Measurements from ENCODE around the gene KLHL29.

KLHL29 gene

DNA sequence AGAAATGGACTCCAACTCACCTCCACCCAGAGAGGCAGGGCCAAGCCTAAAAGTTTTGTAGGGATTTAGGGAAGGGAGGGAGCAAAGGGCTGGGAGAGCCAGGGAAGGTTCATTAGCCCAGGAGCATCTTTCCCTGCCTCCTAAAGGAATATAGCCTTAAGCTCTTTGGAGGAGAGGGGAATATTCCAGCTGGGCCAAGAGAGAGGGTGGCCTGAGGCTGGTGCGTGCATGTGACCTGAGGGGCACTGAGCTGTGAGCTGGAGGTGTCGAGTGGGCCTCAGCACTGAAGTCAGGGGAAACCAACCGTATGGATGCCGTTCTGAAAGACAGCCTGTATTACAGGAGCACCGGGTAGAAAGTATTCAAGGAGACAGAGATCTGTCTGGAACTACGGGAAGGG lies 112.6 kb downstream of the KLHL29 start:
- DNase-seq: no peak

DNA sequence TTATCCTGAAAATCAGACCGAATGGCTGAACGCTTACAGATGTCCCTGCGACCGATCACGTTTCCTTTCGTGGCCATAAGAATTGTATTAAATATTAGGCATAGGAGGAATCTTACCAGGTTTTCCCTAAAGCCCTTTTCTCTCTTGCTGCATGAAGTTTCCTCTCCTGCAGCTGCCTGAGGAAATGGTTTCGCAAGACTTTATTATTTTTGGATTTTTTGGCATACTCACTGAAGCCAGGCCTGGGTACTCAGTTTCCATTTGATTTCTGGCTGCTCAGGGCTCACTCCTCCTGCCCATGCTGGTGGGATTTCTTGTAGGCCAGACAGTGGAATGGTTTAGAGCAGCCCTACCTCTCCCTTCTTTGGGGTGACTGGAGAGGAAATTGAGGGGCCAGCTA lies 114.0 kb downstream of the KLHL29 start:
- DNase-seq: no peak

DNA sequence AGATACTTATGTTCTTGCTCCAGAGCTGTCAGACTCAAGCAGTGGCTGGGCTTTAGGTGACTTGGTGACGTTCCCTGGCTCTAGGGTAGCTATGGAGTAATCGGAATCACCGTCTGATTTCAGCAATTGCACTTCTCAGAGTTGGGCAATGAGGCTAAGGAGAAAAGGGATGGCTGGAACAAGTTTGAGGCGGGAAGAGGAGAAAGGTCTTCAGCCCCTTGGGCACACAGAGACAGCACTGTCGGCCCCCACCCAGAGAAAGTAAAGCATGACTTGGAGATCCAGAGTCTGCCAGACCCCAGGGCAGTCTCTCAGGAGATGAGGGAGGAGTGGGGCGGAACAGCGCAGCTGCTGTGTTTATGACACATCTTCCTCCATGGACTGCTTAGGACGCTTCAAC lies 114.5 kb downstream of the KLHL29 start:
- DNase-seq: no peak

DNA sequence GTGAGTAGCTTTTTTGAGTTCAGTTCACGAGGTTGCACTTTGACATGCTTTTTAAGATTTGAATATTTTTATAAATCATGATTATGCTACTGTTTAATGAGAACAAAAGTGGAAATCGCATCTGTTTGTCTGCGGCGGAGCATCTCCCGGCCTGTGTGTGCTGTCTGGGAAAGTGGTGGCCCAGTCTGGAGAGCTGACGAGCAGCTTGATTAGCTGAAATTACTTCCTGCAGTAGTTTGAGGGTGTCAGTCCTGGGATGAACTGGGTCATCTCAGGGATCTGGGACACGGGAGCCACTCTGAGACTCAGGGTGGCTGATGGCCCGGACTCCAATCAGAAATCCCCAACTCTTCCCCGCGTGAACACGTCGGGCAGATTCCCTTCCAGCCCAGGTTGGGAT lies 115.9 kb downstream of the KLHL29 start:
- DNase-seq: no peak

DNA sequence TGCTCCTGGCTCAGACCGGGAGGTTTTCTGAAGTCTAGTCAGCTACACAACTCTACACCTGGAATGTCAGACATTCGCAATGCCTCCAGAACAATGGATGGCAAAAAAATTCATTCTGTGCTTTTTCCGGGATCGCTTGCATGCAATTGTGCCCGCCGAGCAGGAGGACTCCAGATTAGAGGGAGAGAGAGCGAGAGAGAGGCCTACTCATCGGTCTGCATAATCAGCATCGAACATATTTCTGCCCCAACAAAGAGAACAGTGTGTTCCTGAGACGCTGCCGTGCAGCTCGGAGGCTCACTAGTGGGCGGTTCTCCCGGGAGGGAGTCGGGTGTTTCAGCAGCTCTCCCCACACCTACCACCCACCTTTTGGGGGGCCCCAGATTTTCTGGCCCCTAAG lies 117.1 kb downstream of the KLHL29 start:
- DNase-seq: no peak

DNA sequence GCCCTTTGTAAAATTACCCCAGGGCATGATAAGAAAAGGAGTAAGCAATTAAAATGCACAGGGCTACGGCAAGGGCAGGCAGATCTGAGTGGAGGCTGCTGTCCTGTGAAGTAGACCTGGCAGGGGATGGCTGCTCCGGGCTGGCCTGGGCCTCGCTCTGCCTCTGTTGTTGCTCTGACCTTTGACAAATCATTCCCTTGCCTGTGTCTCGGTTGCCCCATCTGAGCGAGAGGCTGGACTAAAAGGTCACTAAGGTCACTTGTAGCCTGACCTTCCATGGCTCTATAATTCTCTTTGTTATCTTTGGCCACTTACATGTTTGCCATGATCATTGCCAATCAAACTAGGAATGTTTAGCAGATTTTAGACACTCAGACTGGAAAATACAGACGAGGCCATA lies 118.1 kb downstream of the KLHL29 start:
- DNase-seq: no peak

DNA sequence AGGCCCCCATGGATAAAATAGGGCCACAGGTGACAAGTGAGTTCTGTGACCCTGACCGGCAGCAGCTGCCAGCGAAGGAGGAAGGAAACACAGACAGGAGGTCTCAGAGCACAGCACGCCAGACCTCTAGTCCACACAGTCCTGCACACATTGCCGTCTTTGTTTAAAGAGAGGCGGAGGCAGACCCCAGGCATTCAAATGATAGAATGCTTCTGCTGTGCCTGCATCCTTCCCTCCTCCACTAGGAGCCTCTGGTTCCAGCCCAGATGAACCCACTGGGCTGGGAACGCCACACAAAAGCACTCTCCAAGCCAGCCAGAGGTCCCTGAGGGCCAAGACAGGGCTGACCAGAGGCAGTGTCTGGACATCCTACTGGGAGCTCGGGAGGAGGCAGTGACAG lies 118.7 kb downstream of the KLHL29 start:
- DNase-seq: no peak

DNA sequence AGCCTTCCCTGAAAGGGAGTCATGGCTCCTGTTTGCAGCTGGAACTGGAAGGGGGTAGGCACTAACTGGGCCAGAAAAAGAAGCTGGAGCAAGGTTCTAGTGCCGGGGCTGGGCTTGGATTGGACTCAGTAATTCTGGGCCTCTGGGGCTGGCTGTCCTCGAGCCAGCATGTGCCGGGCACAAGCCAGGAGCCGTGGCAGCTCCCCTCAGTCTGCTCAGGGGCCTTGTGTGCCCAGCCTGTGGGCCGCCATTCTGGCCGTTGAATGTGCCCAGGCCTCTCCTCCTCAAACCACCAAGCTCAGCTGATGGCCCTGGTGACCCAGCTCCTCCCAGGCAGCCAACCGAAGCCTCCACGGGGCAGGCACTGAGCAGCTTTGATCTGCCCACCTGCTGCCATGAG lies 119.6 kb downstream of the KLHL29 start:
- no peak for DNase-seq

DNA sequence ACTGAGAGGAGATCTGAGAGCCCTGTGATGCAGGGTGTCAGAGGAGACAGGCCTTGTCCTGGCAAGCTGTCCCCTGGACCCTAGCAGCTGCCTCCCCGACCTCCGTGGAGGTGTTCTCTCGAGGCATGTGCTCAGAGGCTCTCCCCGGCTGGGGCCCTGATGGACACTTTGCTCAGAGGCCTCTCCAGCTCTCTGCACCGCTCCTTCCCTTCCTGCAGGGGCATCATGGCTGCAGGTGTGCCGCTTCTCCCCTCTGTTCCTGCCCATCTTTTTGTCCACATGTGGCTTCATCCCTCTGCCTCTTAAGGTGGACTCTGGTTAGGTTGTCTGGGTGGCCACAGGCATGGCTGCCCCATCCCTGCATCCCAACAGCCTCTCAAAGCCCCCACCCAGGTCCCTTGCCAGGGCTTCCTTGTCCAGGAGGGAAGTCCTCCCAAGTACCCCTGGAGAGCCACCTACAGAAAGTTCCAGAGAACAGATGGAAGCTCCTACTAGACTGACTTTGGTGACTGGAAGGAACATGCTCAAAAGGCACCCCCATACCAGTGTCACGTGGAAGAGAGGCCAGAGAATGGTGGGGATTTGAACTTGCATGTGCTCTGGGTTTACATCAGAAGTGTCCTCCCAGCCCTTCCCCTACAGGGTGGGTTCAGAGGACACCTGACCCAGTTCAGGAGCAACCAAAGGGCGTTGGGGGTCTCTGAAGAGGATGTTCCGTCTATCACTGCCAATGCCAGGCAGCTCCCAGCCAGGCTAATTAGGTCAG lies 120.4 kb downstream of the KLHL29 start:
- DNase-seq: no peak

DNA sequence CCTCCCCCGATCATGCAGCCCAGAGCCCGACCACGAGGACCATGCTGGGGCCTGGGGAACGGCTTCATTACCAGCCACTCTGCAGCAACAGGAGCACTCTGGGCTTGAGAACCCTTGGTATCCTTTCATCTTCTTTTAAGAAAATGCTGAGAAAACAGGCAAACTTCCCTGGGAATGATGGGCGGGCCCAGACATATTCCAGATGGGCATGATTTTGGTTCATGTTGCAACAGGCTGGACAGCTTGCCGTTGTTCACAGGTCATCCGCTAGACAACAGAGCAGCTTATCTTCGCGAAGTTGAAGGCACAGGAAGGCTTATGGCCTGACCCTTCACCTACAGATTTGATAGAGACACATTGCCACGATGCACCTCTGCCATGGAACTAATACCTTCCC lies 121.0 kb downstream of the KLHL29 start:
- no peak for DNase-seq

DNA sequence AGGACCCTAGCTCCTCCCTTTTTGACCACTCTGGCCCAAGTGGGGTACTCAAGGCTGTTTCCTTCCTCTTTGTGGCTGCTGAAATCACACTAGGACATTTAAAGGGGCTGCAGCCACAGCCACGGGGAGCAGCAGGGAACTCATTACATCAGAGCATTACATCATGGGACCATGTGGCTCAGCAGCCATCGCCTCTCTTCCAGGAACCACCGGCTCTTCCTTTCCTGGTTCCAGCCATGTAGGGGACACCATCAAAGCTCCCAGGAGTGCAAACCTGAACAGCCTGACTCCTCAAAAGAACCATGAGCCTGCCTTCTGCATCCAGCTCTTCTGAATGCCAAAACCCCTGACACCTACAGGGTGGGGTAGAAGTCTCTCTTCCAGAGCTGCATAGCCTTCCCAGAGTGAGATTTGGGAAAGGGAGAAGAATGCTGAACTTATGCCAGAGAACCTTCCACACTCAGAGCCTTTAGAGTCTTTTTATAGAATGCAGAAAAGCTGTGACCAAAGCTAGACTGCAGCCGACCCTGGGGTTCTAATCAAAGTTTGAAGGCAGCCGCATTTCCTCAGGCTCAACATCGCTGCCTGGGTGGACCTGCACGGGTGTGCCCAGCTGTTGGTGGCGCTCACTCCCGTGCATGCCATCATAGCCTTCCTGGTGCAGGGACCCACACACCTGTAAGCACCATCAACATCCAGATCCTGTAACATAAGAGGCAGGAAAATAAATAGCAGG lies 121.7 kb downstream of the KLHL29 start:
- no peak for DNase-seq

DNA sequence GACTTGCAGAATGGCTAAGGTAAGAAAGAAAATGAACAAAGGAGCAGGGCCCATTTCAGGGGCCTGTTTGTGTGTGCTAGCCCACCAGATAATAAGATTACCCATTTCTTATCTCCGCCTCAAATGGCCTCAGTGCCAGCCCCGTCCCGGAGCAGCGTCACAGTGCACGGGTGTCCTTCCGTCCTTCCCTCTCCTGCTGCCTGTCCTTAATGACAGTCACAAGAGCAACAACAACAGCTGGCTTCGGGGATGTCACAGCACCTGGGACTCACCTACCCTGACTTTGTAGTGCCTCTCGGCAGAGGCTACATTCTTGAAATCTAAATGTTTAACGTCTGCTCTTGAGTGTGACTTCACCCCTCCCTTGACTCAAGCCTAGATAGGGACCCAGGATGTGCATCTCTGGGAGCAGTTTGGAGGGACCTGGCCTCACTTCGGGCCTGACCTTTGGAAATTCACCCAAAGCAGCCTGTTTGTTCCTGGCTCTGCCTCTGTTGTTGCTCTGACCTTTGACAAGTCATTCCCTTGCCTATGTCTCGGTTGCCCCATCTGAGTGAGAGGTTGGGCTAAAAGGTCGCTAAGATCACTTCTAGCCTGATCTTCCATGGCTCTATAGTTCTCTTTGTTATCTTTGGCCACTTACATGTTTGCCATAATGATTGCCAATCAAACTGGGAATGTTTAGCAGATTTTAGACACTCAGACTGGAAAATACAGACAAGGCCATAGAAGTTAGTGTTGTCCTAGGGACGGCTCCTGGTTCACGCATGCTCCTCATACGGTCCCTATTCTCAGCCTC lies 122.5 kb downstream of the KLHL29 start:
- no peak for DNase-seq

DNA sequence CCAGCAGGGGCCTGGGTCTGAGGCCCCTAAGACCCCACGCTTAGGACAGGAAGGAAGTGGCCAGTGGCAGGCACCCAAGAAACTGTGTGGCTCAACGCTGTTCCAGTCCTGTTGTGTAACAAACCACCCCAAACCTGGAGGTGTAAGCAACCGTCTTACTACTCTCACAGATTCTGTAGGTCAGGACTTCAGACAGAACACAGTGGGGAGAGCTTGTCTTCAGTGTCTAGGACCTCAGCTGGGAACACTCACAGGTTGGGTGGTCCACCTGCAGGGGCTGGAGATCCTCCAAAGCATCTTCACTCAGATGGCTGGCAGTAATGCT lies 123.0 kb downstream of the KLHL29 start:
- no peak for DNase-seq

DNA sequence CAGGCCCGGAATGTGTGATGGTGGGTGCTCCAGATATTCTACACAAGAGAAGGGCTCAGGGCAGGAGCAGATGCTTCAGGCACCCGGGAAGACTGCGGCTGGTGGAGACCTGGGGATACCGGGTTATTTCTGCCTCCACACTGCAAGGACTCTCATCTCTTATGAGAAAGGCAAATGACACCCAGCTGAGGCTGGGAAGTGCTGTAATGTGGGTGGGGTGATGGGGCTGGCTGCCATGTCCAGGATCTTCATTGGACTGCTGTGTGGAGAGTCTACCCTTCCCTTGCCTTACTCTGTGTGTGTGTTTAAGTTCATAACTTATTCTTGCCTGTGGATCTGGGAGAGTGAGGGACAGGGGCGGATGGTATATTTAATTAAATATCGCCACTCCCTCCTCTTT lies 124.1 kb downstream of the KLHL29 start:
- DNase-seq: no peak

DNA sequence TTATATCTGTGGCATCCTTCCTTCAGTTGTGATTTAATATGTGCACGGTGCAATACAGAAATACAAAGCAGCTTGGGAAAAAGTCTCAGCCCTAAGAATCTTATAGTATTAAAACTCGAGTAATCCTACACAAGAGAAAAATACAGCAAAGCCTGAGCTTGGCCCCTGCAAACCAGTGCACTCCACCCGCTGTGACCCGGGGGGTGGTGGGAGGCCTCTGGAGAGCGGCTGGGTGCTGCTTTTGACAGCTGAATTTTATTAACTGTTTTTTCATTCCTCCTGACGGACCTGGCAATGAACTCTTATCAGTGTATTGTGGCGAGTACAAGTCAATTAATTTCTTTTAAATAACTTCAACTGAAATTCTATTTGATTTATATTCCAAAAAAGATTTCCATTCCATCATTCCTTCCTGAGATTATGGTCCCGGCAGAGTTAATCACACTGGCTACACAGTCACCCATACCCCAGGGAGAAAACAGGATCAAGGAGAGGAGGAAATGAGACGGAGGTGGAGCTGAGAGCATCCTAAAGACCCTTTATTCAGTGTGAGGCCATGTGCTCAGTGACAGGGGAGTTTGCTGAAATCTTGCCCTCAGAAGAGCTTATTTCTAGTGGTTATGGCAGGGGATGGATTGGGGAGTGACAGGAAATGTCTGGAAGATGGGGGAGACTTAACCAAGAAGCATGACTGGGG lies 124.8 kb downstream of the KLHL29 start:
- no peak for DNase-seq

DNA sequence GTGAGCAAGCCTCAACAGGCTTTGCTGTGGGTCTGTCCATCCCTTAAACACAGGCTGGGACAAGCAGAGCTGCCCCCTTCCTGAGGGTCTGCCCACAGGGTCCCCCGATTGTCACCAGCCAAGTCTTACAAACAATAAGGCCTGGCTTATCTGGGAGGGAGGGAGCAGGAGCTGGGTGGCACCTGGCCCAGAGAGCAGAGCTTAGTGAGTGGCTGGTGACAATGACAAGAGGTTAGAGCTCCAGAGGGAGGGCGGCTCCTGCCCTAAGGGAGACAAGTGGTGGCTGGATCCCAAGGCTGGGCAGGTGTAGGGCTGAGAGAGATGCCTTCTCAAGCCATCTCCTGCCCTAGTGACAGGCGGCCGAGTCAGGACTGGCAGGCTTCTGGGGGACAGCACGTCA lies 125.5 kb downstream of the KLHL29 start:
- DNase-seq: no peak

DNA sequence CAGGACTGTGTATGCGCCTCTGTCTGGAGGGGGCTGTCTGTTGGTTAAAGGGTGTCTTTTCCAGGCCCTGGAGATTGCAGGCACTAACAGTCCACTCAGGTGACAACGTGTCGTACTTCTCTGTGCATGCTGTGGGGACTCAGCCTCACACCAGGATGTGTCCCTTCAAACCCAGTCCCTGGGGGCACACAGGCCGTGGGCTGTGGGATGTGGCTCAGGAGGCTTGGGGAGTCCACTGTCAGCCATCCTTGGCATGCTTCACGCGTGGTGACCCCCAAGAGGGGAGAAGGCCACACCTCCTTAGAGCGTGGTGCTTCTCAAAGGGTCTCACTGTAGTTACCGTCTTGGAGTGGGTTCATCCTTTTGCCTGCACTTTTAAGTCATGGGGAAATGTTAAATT lies 127.8 kb downstream of the KLHL29 start:
- no peak for DNase-seq

DNA sequence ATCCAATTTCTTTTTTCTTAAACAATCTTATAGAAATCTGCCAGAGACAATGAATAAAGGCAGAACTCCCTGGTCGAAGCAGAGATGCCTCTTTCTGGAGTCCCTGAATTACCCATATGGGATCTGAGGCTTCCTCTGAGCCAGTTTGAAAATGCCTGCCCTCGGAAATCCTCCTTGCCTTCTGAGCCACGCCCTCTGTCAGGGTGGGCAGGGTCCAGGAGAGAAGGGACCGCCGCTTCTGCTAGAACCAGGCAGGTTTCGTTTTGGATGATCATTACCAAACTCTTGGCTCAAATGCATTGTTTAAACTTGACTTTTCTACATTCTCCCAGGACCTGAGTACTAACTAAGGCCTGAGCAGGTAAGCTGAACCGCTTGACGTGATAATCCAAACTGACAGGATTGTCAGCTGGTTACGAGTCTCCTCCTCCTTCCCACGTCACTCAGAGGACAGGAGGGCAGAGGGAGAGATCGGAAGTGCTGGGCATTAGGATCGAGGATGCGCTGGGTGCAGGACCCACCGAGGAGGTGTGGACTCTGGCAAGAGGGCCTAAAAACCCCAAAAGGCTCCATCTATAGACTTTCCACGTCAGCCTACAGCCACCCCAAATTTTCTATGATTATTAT lies 128.4 kb downstream of the KLHL29 start:
- no peak for DNase-seq

DNA sequence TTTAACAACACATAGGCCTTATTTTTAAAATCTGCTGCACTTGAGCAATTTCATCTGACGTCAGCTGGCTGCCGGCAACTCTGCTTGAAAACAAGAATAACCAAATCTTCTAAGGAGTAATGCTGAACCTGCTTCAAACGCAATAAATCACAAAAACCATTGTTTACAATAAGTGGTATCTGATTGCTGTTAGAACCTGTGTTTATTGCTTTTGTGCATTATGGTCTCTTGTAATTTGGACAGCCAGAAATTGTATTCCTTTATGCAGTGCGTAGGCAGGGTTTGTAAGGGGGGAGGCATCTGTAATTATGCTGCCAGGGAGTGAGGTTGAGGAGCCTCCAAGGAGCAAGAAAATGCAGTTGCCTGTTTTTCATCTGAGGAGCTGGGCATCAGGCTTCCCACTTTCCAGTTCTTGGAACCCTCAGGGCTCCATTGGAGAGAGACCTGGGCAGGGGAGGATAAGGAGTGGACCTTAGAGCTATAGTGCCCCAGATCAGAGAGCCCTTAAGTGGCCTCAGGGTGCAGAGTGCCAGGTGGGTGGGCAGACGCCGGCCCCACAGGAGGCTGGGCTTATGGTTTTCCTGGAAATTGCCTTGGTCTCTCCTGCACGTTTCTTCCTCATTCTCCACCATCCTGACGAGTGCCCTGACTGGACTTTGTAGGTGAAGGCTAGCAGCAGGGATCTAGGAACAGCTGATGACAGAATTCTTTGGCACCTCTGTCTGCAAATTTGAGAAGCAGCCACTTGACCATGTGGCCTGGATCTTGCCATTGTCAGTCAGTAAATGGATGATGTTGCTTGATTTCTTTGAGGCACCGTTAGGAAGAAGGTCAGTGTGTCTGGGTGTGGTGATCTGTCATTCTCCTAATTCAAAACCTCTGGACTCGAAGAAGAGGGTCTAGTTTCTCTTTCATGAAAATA lies 129.2 kb downstream of the KLHL29 start:
- no peak for DNase-seq

DNA sequence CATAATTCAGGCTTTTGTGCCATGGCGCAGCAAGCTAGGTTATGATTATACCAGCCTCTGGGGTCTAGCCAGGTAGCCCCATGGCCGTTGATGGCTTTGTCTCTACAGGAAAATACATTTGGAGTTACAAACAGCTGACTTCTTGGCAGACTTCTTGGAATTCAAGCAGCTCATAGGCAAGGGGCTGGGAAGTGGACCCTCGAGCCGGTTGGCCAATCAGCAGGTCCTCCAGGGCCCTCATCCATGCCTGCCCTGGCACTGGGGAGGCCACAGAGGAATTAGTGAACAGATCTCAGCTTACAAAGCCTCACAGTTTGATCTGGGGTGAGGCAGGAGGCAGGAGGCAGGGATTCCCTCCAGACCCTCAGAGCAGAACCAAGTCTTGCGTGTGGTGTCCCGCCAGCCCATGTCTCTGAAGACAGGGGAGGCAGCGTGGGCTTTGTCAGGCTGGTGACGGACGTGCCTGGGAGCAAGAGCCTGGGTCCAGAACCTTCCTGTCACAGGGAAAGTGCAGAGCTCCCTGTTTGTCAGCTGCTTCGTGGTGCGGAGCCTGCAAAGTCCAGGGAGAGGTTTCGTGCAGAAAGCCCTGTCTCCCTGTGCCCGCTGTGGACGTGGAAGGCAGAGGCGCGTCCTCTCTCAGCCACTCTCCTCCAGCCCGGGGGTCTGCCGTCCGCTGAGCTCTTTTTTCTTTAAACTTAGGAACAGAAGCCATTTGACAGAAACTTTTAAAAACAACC lies 131.7 kb downstream of the KLHL29 start:
- no peak for DNase-seq

Data from NCI-H1930 (cell line).